ENCODE results near the gene GALNT10.

GALNT10 gene

GRCh38 chr5:154165886-154166285, 24.6 kb upstream of the GALNT10 start:
- no peak for TF ChIP-seq CTCF (IDR thresholded peaks at IDR 0.05; ENCODE audit: low read length, missing control alignments)
- DNase-seq (ENCODE audit: low read depth) = no peak
- no peak overlapping the region for H3K4me3 ChIP-seq (replicated peaks; ENCODE audit: low read depth, low read length)

- no peak for TF ChIP-seq CTCF (IDR thresholded peaks at IDR 0.05; ENCODE audit: low read length, missing control alignments)
These were observed 23.4 kb upstream of the GALNT10 start for GRCh38 chr5:154166901-154167791.

GRCh38 chr5:154168395-154168794, 22.1 kb upstream of the GALNT10 start:
- H3K4me3 ChIP-seq (replicated peaks; ENCODE audit: low read depth, low read length) = no peak overlapping the region
- TF ChIP-seq CTCF (IDR thresholded peaks at IDR 0.05; ENCODE audit: low read length, missing control alignments) = no peak
- DNase-seq (ENCODE audit: low read depth) = no peak

More at GRCh38 chr5:154166901-154167791, 23.4 kb upstream of the GALNT10 start:
- H3K4me3 ChIP-seq (replicated peaks; ENCODE audit: low read depth, low read length) = no peak overlapping the region
- no peak for DNase-seq (ENCODE audit: low read depth)

GRCh38 chr5:154172785-154173184, 17.7 kb upstream of the GALNT10 start:
- no peak overlapping the region for H3K4me3 ChIP-seq (replicated peaks; ENCODE audit: low read depth, low read length)
- DNase-seq (ENCODE audit: low read depth) = no peak
- TF ChIP-seq CTCF (IDR thresholded peaks at IDR 0.05; ENCODE audit: low read length, missing control alignments) = no peak

GRCh38 chr5:154174091-154174490, 16.4 kb upstream of the GALNT10 start:
- DNase-seq (ENCODE audit: low read depth) = no peak
- no peak overlapping the region for H3K4me3 ChIP-seq (replicated peaks; ENCODE audit: low read depth, low read length)
- TF ChIP-seq CTCF (IDR thresholded peaks at IDR 0.05; ENCODE audit: low read length, missing control alignments) = no peak

- no peak overlapping the region for H3K4me3 ChIP-seq (replicated peaks; ENCODE audit: low read depth, low read length)
- no peak for TF ChIP-seq CTCF (IDR thresholded peaks at IDR 0.05; ENCODE audit: low read length, missing control alignments)
- DNase-seq (ENCODE audit: low read depth) = peak; percentile 80
These were observed 14.4 kb upstream of the GALNT10 start for GRCh38 chr5:154176181-154176580.

GRCh38 chr5:154178661-154179060, 11.9 kb upstream of the GALNT10 start:
- H3K4me3 ChIP-seq (replicated peaks; ENCODE audit: low read depth, low read length) = no peak overlapping the region
- no peak for TF ChIP-seq CTCF (IDR thresholded peaks at IDR 0.05; ENCODE audit: low read length, missing control alignments)
- no peak for DNase-seq (ENCODE audit: low read depth)

All from fibroblast of pulmonary artery (primary cell).